SW480 (cell line): ENCODE data around the gene MAPKAPK2.
A peak's percentile ranks its signal among the peaks of the same experiment; 100 is the strongest.

Experiments used
- DNase-seq: peaks from one replicate; pipeline ENCODE4 v3.0.0-alpha.2; 2016; ENCODE audit warnings: low spot score

The MAPKAPK2 gene

GRCh38 chr1:206683313-206683712 is 1.4 kb upstream of the MAPKAPK2 start:
- no peak for DNase-seq

GRCh38 chr1:206684003-206684402 is 702 bp upstream of the MAPKAPK2 start:
- DNase-seq, result no peak

GRCh38 chr1:206685334-206685768 is 646 bp downstream of the MAPKAPK2 start:
- DNase-seq, result peak; percentile 60

- peak; percentile 67 for DNase-seq
Measured at GRCh38 chr1:206685769-206686477, 1.2 kb downstream of the MAPKAPK2 start.

- no peak for DNase-seq
Measured at GRCh38 chr1:206686478-206687249, 2.0 kb downstream of the MAPKAPK2 start.

GRCh38 chr1:206687251-206687914 is 2.7 kb downstream of the MAPKAPK2 start:
- no peak for DNase-seq

- no peak for DNase-seq
Measured at GRCh38 chr1:206687915-206688442, 3.3 kb downstream of the MAPKAPK2 start.

- DNase-seq, result no peak
Measured at GRCh38 chr1:206690516-206690915, 5.8 kb downstream of the MAPKAPK2 start.

GRCh38 chr1:206691604-206692003 is 6.9 kb downstream of the MAPKAPK2 start:
- no peak for DNase-seq

GRCh38 chr1:206693029-206693428 is 8.3 kb downstream of the MAPKAPK2 start:
- DNase-seq, result no peak

- DNase-seq, result no peak
Measured at GRCh38 chr1:206693592-206693991, 8.9 kb downstream of the MAPKAPK2 start.

GRCh38 chr1:206694171-206695124 is 9.7 kb downstream of the MAPKAPK2 start:
- DNase-seq, result no peak

GRCh38 chr1:206695733-206696132 is 11.0 kb downstream of the MAPKAPK2 start:
- DNase-seq, result no peak

GRCh38 chr1:206696812-206697585 is 12.3 kb downstream of the MAPKAPK2 start:
- DNase-seq, result no peak

GRCh38 chr1:206698011-206698410 is 13.3 kb downstream of the MAPKAPK2 start:
- no peak for DNase-seq

GRCh38 chr1:206699000-206699586 is 14.4 kb downstream of the MAPKAPK2 start:
- no peak for DNase-seq

- no peak for DNase-seq
Measured at GRCh38 chr1:206699626-206700025, 14.9 kb downstream of the MAPKAPK2 start.

- DNase-seq, result no peak
Measured at GRCh38 chr1:206700445-206701036, 15.8 kb downstream of the MAPKAPK2 start.

GRCh38 chr1:206702260-206702659 is 17.6 kb downstream of the MAPKAPK2 start:
- no peak for DNase-seq

- DNase-seq, result no peak
Measured at GRCh38 chr1:206702803-206703202, 18.1 kb downstream of the MAPKAPK2 start.
